Endometrium (tissue), 2 donors: ENCODE results near the gene COX6B1.
"Not testable (repeated sequence)": the region's sequence is repeated elsewhere in the genome, so short reads cannot be mapped to it uniquely, and the experiment has no call there.

Experiments used
- FAIRE-seq: peaks from 2 replicates; lab custom pipeline; 2012; peaks lifted over from hg19 to GRCh38; lab: Jason Lieb, UNC
- donor health status: control.
- donor health status: control.

Gene COX6B1

DNA sequence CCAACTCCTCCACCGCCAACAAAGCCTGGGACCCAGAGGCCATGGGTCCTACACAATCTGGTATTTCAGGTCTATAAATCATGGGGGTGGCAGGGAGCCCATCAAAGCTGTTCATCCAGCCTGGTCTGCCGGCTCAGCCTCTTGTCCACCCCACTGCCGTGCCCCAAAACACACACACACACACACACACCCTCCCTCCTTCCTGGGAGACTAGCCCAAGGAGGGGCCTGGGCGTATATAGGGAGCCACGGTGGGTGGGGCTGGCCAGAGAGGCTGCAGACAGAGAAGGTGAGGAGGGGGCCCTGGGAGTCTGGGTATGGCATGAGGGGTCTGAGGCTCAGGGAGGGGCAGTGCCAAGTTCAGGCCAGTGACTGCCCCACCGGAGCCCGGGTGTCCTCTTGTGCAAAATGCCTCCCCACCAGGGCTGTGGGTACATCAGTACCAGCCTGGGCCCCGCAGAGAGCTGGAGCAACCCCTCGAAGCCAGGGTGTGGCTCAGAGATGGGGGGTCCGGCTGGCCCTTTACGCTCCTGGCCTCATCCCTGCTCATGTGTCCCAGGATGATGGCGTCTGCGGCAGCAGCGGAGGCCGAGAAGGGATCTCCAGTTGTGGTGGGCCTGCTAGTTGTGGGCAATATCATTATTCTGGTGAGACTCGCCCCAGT, 18.3 kb downstream of the COX6B1 start, which contains the start of gene UPK1A:
Gene UPK1A (plus strand): TSS at position 267 of the 663 bp plus-strand sequence. CDS start 296 bp downstream, at position 563.
- FAIRE-seq = no peak

DNA sequence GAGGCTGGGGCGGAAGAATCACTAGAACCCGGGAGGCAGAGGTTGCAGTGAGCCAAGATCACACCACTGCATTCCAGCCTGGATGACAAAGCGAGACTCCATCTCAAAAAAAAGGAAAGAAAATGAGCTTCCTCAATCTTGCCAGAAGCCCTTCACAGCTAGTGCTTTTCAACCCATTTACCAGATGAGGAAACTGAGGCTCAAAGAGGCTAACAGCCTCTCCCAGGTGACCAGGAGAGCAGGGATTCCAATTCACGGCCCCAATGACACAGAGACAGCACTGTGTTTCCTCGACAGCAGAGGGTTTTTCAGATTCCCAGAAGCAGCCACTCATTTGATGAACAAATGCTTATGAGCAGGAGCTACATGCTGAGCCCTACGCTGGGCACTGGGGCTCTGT, 21.4 kb downstream of the COX6B1 start:
- FAIRE-seq = no peak

DNA sequence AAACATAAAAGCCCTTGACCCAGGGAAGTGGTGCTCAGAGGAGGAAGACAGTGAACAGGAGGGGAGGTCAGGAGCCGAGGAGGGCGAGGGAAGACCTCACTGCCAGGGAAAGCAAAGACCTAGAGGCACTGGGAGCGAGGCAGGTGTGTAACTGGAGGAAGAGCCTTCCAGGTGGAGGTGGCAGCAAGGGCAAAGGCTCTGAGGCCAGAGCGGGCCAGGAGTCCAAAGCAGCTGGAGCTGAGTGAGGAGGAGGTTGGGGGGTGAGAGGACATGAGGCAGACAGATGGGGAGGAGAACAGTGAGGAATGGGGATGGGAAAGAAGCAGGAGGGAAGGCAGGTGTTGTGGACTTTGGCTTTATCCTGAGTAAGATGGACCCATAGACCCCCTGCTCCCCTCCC, 21.9 kb downstream of the COX6B1 start:
- FAIRE-seq = no peak

DNA sequence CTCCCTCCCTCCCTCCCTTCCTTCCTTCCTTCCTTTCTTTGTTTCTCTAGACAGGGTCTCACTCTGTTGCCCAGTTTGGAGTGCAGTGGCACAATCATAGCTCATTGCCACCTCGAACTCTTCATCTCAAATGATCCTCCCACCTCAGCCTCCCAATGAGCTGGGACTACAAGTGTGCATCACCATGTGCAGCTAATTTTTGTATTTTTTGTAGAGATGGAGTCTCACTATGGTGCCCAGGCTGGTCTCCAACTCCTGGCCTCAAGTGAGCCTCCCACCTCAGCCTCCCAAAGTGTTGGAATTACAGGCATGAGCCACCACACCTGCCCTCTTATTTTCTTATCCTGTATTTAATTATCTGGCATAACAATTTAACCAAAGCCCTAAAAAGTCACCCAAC, 22.6 kb downstream of the COX6B1 start:
- no peak for FAIRE-seq

DNA sequence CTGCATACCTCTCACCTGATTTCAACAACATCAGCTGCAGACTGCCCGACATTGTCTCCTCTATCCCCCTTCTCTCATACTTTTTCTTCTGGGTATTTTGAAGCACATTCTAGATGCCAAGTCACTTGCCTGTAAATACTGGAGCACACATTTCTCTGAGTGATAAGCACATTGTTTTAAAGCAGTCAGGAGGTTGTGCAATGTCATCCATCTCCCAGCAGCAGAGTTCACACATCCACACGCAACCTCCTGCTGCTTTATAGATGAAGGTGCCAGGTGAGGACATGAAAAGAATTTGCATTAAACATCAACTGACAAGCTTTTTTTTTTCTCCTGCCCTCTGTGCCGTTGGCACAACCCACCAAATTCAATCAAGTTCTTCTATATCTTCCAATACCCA, 23.7 kb downstream of the COX6B1 start:
- FAIRE-seq = no peak

DNA sequence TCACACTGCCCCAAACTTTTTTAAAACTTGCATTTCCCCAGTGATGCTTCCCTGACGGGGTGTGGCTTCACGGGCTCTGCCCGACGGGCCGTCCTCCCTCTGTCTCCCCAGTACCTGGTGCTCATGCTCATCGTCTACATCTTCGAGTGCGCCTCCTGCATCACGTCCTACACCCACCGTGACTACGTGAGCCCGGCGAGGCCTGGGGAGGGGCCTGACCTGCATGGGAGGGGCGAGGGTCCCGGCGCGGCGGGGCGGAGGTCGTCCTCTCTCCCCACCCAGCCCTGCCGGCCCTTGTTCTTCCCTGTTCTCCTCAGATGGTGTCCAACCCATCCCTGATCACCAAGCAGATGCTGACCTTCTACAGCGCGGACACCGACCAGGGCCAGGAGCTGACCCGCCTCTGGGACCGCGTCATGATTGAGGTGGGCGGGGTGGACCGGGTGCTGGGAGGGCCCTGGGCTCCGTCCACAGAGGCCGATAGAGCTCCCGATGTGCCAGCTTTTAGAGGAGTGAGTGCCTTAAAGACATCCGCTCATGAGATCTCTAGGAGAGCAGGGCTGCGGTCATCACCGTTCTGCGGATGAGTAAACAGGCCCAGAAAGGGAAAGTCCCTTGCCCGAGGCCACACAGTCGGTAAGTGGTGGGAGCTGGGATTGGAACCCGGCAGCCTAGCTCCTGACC, 25.1 kb downstream of the COX6B1 start:
- FAIRE-seq = no peak

DNA sequence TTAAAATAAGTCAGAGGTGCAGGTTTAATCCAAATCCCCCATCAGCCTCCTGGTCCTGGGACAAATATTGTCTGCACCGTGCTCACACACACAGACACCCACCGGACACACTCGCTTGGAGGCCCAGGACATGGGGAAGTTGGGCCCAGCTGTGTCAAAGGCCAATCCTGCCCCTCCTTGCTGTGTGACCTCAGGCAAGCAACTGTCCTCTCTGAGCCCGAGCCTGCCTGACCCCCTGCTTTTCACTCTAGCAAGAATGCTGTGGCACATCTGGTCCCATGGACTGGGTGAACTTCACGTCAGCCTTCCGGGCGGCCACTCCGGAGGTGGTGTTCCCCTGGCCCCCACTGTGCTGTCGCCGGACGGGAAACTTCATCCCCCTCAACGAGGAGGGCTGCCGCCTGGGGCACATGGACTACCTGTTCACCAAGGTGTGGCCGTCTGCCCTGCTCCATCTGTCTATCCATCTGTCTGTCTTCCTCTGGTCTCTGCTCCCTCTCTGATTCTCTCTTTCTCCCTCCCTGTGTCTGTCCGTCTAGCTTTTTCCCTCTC, 27.5 kb downstream of the COX6B1 start:
- FAIRE-seq = no peak

DNA sequence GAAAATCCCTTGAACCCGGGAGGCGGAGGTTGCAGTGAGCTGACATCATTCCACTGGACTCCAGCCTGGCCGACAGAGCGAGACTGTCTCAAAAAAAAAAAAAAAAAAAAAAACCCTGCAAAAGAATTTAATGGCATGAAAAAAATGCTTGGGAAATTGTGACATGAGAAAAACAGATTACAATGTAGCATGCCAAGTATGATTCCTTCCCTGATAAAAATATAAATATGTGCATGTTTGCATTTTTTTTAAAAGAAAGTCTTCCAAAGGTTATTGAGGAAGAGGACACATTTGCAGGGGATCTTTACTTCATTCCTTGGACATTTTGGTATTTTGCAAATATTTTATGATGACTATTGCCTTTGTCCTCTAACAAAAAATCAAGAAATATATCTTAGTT, 41.7 kb downstream of the COX6B1 start:
- FAIRE-seq = peak; percentile 82

DNA sequence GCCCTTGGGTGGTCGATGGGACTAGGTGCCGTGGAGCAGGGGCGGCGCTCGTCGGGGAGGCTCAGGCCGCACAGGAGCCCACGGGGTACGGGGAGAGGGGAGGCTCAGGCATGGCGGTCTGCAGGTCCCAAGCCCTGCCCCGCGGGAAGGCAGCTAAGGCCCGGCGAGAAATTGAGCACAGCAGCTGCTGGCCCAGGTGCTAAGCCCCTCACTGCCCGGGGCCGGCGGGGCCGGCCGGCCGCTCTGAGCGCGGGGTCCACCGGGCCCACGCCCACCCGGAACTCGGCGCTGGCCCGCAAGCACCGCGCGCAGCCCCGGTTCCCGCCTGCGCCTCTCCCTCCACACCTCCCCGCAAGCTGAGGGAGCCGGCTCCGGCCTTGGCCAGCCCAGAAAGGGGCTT, 43.0 kb downstream of the COX6B1 start:
- FAIRE-seq = not testable (repeated sequence)

DNA sequence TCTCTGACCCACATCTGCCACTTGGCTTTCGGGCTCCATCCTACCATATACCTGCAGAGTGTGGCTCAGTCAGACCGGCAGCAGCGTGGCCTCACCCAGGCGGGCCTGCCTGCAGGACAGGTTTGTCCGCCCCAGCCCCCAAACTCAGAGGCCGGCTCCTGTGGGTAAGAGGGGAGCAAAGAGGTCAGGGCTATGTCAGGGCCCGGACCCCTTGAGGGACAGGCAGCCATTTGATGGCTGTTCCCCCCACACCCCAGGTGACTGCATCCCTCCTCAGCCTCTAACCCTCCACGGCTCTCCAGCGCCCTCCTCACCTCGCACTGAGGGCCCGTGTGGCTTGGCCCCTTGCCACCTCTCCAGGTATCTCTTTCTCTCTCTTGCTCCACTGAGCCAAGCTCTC, 43.9 kb downstream of the COX6B1 start:
- no peak for FAIRE-seq

DNA sequence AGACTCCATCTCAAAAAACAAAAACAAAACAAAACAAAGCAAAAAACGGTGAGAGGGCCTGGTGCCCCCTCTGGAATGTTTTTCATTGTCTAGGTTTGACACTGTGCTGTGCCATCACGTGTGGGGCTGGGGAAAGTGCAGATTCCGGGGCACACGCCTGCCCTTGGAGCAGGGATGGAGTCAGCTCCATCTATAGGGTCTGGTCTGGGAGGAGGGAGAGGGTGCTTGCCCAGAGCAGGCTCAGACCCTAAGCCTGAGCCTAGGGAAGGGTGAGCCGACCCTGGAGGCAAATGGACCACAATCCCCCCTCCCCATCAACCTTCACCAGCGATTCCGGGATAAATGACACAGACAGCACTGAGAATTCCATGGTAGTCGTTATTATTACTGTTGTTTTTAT, 45.3 kb downstream of the COX6B1 start:
- FAIRE-seq = no peak

DNA sequence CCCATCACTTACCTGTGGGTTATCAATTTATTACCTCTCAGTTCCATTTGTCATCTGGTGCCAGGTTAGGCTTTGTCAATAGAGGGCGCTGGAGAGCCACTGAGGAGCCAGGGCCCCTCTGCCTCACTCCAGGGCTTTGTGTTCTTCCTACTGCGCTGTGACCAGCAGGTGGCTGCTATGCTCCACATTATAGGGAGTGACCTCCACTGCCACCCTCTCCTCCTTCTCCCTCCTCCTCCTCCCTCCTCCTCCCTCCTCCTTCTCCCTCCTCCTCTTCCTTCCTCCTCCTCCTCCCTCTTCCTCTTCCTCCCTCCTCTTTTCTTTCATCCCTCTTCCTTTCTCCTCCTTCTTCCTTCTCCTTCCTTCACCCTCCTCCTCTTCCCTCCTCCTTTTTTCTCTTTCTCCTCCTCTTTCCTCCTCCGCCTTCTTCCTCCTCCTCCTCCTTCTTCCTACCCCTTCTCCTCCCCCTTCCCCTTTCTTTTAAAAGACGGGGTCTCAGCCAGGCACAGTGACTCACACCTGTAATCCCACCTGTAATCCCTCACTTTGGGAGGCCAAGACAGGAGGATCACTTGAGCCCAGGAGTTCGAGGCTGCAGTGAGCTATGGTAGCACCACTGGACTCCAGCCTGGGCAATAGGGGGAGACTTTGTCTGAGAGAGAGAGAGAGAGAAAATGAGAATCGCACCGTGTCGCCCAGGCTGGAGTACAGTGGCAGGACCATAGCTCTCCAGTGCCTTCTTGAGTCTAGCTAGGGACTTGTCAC, 45.9 kb downstream of the COX6B1 start:
- no peak for FAIRE-seq

DNA sequence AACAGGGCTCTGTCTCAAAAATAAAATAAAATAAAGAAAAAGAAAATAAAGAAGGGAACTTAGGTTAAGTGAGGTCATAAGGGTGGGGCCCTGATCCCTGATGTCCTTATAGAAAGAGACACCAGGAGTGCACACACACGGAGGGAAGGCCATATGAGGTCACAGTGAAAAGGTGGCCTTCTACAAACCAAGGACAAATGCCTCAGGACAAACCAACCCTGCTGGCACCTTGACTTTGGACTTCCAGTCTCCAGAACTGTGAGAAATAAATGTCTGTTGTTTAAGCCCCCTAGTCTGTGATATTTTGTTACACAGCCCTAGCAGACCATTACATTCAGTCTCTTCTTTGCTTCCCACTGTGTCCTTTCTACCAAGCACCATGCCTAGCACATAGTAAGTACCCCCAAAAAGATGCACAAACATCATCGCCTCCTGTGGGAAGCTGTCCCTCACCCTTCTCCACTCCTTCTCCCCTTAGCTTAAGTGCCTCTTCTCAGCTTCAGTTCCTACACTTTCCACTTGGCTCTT, 47.8 kb downstream of the COX6B1 start:
- no peak for FAIRE-seq

DNA sequence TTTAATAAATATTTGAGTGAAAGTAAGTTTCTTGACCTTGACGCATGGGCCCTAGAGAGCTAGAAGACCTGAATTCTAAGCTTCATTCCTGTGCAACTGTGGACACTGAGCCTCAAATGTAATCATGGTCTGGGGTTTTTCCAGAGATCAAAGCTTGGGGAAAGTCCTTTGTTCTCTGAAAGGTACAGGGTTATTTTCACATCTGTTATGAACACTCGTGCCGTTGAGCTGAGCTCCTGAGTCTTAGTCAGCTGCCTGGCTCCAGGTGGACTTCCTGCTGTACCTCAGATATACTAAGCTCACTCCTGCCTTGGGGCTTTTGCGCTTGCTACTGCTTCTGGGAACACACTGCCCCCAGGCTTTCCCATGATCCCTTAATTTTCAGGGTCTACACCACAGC, 48.7 kb downstream of the COX6B1 start:
- FAIRE-seq = no peak

DNA sequence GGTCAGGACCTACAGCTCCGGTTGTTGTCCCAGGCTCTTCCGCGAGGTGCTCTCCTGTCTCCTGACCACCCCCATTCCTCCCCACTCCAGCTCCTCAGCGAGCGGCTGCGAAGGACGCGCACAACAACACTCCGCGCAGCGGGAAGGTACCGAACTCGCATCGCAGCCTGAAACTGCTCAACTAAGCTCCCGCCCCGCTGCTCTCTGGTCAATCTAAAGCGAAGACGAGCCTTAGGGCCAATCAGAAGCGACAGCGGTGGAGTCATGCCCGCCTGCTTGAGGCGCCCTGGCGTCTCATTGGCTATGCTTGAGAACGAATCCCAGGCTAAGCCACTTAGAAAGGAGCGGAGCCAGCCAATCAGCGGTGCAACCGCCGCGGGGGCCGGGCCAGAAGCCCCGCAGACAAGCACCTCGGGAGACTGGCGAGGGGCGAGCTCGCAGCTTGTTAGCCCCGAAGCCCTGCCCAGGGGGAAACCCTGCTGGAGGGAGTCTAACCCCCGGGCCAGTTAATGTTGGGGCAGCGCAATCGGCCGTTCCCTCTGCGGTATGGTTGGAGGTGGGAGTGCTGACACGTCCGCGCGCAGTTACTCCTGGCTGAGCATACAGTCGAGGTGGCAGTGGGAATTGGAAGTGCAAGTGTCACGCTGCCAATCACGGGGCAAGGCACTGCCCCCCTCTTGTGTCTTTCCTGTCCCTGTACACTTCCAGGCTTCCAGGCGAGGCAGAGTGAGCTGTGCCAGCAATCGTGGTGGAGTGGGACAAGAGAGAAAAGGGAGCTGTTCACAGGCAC, 54.3 kb downstream of the COX6B1 start:
- peak; percentile 95 for FAIRE-seq

DNA sequence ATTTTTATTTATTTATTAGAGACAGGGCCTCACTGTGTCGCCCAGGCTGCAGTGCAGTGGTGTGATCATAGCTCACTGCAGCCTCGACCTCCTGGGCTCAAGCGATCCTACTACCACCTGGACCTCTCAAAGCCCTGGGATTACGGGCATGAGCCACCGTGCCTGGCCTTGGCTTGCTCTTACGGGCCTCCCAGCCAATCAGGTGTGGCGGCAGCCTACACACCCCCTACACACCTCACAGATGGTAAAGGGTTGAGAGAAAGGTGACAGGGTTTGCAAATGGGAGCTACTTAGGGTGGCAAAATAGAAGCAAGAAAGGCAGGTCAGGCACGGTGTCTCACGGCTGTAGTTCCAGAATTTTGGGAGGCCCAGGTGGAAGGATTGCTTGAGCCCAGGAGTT, 55.2 kb downstream of the COX6B1 start:
- FAIRE-seq = no peak

DNA sequence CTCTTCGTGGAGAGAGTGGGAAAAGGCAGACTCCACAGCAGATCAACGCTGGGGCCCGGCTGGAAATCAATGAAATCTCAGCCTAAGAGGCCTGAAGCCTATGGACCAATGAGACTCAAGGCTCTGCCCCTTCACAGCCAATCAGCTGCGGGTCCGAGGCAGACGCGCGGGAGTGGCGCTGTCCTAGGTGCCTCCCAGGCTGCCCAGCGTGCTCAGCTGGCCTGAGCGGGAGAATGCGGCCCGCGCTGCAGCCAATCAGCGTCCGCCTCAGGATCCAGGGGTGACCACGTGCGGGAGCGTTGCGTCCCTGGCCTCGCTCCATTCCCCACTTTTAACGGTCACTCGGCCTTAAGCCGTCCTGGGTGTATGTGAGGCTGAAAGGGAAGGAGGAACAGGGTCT, 56.1 kb downstream of the COX6B1 start, which contains the start of gene ZBTB32:
Gene ZBTB32 (plus strand): TSS at position 341 of the 400 bp plus-strand sequence. CDS start 10,069 bp downstream, outside the sequence.
- FAIRE-seq = no peak
